CD4-positive, alpha-beta T cell treated with Interleukin-1 beta for 1 hour (primary cell): ENCODE results near the gene RARRES2.
"Not testable (repeated sequence)": the region's sequence is repeated elsewhere in the genome, so short reads cannot be mapped to it uniquely, and the experiment has no call there.

Experiments used
- DNase-seq, 2 donors: peaks; one replicate each; pipeline ENCODE4 v3.0.0-alpha.2; 2020 to 2022

Gene RARRES2

GRCh38 chr7:150341263-150342120 is at the start of gene RARRES2:
Gene RARRES2 (minus strand): TSS chr7:150341629. CDS start chr7:150340609, 1,020 bp downstream.
- DNase-seq, result no peak

GRCh38 chr7:150390205-150390604 is 48.8 kb upstream of the RARRES2 start:
- no peak for DNase-seq

GRCh38 chr7:150389532-150389816 is 48.0 kb upstream of the RARRES2 start:
- DNase-seq, result no peak

DNA sequence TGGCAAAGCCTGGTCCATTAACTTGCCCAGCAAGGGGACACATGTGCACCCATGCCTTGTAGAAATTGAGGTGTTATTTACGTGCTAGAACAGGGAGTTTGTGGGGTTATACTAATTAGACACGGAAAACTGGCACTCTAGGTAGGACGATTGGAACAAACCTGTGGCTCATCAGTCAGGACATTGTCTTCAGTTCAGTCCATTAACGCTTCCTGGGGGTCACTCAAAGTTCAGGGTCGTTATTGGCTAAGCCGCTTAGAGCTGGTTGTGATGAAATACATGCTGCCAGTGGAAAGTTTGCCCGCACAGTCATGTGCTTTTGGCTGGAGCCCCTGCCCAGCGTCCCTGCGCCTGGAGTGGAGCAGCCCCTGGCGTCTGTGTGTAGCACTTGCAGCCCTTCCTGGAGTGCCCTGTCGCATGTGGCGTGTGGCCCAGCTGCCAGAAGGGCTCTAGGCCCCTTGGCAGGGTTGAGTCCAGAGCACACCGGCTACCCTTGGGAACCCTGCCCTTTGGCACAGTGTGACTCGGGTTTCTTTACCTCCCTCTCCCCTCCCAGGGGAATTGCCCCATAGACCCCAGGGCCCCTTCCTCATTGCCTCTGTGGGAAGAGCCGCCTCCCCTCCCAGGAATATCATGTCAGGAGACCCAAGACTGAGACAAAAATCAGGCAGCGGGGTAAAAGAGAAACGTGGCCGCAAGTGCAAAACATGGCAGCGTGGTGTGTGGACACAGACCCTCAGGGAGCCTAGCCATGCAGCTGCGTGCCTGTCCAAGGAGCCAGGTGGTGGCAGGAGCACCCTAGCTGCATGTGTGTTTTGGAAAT is 47.5 kb upstream of the RARRES2 start:
- peak in 1 of 2 donors; percentile 55 for DNase-seq

GRCh38 chr7:150388306-150388705 is 46.9 kb upstream of the RARRES2 start:
- no peak for DNase-seq

DNA sequence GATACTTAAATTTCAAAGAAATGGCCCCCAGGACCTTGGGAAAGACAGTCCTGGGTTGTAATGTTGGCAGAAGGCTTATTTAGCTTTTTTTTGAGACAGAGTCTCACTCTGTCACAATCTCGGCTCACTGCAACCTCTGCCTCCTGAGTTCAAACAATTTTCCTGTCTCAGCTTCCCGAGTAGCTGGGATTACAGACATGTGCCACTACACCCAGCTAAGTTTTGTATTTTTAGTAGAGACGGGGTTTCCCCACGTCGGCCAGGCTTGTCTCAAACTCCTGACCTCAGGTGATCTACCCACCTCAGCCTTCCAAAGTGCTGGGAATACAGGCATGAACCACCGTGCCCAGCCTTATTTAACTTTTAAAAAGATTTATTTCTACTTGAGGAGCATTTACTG is 44.5 kb upstream of the RARRES2 start:
- not testable (repeated sequence) for DNase-seq

- no peak for DNase-seq
These were observed 43.9 kb upstream of the RARRES2 start for GRCh38 chr7:150385302-150385723.

DNA sequence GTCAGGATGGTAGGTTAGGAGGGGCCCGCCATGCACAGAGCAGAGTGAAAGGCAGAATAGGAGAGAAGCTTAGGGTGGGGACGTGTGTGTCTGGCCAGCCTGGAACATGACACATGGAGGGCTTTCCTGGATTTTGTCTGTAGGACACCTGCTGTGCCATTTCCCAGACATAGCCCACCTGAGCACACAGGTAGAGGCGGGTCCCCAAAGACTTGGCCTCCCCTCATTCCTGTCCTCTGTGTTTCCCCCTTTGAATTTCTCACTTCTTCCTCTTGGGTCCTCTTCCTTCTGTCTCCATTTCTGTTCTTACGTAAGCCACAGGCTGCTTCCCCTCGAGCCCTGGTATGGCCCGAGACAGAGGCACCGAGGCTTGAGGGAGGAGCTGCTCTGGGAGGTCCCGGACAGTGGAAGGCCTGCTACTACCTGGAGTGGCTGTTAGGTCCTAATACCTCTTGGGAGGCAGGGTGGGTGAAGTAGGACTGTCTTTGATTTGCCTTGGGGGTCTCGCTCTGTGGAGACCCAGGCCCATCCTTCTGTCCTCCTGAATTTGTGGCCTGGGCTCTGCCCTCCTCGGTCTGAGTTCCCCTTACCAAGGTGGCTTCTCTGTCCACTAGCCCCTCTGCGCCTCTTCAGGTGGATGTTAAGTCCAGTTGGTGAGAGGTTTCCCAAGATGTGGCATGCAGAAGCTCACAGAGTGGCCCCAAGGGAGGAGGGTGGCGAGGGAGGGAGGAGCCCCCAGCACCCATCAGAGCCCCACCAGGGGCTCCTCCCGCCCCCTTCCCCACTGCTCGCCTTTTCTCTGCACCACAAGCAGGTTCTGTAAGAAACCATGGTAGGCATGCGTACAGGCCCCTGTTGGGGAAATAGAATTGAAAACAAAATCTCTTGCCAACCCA is 43.2 kb upstream of the RARRES2 start:
- DNase-seq, result no peak

GRCh38 chr7:150383710-150384397 is 42.4 kb upstream of the RARRES2 start:
- no peak for DNase-seq

- DNase-seq, result no peak
These were observed 41.4 kb upstream of the RARRES2 start for GRCh38 chr7:150382844-150383225.

DNA sequence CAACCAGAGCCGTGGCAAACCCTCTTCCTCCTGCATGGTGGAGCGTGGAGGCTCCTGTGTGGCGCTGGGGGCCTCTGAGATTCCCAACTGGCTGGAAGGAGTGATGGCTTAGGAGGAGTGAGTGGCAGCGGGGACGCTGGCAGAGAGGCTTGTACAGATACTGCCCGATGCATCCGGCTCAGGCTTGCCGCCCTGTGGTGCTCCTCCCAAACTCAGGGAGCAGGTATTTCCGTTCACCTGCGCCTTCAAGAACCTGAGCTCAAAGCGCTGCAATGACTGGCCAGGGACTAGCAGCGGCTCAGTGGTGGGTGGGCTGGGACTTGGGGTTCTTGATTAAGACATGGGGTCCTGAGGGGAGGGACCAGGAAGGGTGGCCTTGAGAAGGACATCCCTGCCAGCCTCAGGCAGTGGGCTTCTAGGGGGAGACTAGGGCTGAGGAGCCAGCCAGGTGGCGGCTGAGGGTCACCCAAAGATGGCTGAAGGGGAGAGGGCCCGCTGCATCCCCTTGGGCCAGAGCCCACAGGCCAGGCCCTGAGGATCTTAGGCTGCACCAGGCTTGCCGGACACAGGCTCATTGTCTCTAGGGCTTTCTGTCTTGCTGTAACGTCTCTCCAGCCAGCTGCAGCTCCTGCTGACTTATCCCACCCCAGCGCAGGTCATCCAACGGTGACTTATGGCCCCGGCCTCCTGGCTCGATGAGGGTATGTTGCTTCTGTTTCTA is 40.9 kb upstream of the RARRES2 start:
- no peak for DNase-seq

- DNase-seq, result no peak
These were observed 40.3 kb upstream of the RARRES2 start for GRCh38 chr7:150381785-150382122.

GRCh38 chr7:150381096-150381495 is 39.7 kb upstream of the RARRES2 start:
- no peak for DNase-seq

DNA sequence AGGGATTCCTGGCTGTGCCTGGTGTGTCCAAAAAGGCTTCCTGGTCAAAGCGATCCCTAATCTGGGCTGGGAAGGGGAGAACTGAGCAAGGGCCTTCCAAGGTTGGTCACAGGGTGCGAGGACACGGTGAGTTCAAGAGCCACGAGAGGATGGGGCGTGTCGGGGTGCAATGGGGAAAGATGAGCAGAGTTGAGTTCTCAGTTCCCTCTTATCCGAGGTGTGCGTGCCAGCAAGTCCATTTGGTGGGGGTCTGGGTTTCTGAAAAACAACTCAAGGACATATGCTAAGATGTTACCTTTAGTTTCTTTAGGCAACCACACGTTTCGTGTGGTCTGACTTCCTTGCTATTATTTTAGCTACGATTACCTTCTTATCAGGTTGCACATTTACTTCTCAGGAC is 39.0 kb upstream of the RARRES2 start:
- no peak for DNase-seq

- no peak for DNase-seq
These were observed 38.3 kb upstream of the RARRES2 start for GRCh38 chr7:150379441-150380379.

DNA sequence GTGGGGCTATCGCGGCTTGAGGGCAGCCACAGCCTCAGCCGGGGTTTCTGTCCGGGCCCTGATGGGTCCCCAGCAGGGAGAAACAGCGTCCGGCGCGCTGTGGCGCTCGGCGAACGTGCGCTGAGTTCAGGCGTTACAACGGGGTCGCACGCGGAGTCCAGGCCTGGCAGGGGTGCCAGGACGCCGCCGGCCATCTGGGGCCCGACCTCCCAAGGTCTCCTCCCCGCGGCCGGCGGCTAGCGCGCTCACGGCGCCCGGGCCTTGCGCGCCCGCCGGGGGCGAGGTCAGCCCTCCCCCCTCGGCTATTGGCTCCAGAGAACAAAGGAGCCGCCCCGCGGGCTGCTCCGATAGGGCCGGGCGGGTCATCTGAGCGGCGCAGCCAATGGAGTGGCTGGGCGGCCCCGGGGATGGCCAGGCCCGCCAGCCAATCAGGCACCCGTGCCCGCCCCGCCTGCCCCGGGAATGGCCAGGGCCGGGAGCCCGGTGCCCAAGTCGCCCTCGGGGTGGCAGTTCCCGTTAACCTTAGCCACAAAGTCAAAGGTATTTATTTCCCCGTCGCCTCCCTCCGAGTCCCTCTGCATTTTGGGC is 37.5 kb upstream of the RARRES2 start, which contains the start of gene ZNF775:
Gene ZNF775, plus strand, starts transcription at position 478 of the 588 bp plus-strand sequence. CDS start 9,141 bp downstream, outside the sequence.
- peak; percentile 93 for DNase-seq

- peak; percentile 51 to 56 for DNase-seq
These were observed 36.9 kb upstream of the RARRES2 start for GRCh38 chr7:150378115-150378852.

GRCh38 chr7:150377635-150378034 is 36.2 kb upstream of the RARRES2 start:
- DNase-seq, result no peak

- no peak for DNase-seq
These were observed 35.8 kb upstream of the RARRES2 start for GRCh38 chr7:150377196-150377595.
